ENCODE data around the gene AGBL5.

DNA sequence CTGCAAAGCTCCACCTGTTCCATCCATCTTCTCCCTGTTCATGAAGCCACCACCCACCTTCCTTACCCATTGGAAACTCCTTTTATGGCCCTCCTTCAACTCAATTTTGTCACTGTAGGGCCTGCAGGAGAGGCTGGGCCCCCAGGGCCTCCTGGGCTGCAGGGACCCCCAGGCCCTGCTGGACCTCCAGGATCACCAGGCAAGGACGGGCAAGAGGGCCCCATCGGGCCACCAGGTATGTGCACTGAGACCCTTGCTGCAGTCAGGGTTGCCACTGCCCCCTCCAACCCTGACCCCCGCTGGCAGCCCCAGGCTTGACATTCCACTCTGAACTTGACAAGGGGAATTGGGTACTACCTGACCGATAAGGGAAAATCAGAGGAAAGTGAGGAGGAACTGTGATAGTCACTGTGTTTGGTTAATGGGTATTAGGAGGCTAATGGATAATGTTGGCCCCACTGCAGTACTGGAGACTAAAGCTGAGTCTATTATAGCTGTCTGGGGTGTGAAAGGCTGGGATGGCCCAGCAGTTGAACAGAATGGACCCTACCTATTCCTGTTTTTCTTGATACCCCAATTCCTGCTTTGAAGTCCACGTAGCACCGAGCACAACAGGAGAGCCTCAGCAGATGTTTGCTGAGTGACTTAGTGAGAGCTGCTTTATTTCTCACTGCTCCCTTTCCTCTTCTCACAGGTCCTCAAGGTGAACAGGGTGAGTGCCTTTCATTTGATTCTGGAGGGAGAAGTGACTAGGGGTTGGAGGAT is 33.0 kb downstream of the AGBL5 start:
- TF ChIP-seq, protein P1, sequence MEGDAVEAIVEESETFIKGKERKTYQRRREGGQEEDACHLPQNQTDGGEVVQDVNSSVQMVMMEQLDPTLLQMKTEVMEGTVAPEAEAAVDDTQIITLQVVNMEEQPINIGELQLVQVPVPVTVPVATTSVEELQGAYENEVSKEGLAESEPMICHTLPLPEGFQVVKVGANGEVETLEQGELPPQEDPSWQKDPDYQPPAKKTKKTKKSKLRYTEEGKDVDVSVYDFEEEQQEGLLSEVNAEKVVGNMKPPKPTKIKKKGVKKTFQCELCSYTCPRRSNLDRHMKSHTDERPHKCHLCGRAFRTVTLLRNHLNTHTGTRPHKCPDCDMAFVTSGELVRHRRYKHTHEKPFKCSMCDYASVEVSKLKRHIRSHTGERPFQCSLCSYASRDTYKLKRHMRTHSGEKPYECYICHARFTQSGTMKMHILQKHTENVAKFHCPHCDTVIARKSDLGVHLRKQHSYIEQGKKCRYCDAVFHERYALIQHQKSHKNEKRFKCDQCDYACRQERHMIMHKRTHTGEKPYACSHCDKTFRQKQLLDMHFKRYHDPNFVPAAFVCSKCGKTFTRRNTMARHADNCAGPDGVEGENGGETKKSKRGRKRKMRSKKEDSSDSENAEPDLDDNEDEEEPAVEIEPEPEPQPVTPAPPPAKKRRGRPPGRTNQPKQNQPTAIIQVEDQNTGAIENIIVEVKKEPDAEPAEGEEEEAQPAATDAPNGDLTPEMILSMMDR (tag by site-specific recombination; IDR thresholded peaks at IDR 0.05) = no peak
- TF ChIP-seq, protein P2, sequence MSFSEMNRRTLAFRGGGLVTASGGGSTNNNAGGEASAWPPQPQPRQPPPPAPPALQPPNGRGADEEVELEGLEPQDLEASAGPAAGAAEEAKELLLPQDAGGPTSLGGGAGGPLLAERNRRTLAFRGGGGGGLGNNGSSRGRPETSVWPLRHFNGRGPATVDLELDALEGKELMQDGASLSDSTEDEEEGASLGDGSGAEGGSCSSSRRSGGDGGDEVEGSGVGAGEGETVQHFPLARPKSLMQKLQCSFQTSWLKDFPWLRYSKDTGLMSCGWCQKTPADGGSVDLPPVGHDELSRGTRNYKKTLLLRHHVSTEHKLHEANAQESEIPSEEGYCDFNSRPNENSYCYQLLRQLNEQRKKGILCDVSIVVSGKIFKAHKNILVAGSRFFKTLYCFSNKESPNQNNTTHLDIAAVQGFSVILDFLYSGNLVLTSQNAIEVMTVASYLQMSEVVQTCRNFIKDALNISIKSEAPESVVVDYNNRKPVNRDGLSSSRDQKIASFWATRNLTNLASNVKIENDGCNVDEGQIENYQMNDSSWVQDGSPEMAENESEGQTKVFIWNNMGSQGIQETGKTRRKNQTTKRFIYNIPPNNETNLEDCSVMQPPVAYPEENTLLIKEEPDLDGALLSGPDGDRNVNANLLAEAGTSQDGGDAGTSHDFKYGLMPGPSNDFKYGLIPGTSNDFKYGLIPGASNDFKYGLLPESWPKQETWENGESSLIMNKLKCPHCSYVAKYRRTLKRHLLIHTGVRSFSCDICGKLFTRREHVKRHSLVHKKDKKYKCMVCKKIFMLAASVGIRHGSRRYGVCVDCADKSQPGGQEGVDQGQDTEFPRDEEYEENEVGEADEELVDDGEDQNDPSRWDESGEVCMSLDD (tag by site-specific recombination; IDR thresholded peaks at IDR 0.05) = no peak
- TF ChIP-seq YY1 (tag by site-specific recombination; IDR thresholded peaks at IDR 0.05) (no peak), OVOL3 (tag by site-specific recombination; IDR thresholded peaks at IDR 0.05) (no peak), ZXDB (tag by site-specific recombination; IDR thresholded peaks at IDR 0.05) (no peak), ZNF776 (tag by site-specific recombination; IDR thresholded peaks at IDR 0.05; ENCODE audit: borderline replicate concordance) (no peak), AEBP2 (tag by site-specific recombination; IDR thresholded peaks at IDR 0.05; ENCODE audit: borderline replicate concordance) (no peak), ZNF585B (tag by site-specific recombination; IDR thresholded peaks at IDR 0.05) (no peak), PATZ1 (tag by site-specific recombination; IDR thresholded peaks at IDR 0.05) (no peak), ZNF274 (IDR thresholded peaks at IDR 0.05; ENCODE audit: low read length) (no peak), ZNF274 (tag by site-specific recombination; IDR thresholded peaks at IDR 0.05; ENCODE audit: borderline replicate concordance) (no peak)

Data from HEK293 (cell line).